AG09309 (cell line): Measurements from ENCODE around the gene CFAP251.

Experiments
- DNase-seq: peaks from one replicate; pipeline ENCODE4 v3.0.0-alpha.2; 2010; ENCODE audit warnings: low read depth
- H3K4me3 ChIP-seq: 2 replicates; pipeline ENCODE4 v1.5.1; 2011; ENCODE audit warnings: mild to moderate bottlenecking, low read depth, low read length, moderate library complexity; ENCODE audit not compliant: control insufficient read depth
- TF ChIP-seq, protein P1 (sequence below): IDR thresholded peaks from 2 replicates; pipeline ENCODE4 v1.5.1; 2011; ENCODE audit warnings: mild to moderate bottlenecking, low read depth, low read length, inconsistent platforms; ENCODE audit not compliant: insufficient read depth, control insufficient read depth; ENCODE audit errors: missing control alignments

CFAP251 gene

DNA sequence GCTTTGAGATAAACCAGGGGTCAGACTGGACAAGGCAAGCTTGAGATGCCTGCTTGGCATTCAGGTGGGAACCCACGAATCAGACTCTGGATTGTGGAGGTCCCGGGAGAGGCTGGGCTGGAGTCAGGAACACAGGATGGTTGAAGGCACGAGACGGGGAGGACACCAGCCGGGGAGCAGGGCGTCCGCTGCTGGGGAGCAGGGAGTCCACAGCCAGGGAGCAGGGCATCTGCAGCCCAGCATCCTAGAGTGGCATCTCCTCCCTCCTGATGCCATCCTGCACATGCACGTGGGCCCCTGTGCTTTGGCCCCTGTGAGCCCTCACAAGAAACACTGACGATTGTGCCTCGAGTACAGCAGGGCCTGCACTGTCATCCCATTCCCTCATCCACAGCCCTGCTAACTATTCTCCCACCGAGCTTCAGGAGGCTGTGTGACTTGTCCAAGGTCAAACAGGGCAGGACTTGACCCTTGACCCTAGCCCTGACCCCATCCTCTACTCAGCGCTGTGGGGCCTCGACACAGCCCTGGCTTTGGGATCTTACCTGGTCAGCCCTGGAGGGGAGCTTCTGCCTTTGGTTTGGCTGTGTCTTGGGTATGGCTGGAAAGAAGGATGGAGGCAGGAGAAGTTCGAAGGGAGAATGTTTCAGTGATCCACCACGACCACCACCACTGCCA is 45.1 kb downstream of the CFAP251 start:
- TF ChIP-seq, protein P1, sequence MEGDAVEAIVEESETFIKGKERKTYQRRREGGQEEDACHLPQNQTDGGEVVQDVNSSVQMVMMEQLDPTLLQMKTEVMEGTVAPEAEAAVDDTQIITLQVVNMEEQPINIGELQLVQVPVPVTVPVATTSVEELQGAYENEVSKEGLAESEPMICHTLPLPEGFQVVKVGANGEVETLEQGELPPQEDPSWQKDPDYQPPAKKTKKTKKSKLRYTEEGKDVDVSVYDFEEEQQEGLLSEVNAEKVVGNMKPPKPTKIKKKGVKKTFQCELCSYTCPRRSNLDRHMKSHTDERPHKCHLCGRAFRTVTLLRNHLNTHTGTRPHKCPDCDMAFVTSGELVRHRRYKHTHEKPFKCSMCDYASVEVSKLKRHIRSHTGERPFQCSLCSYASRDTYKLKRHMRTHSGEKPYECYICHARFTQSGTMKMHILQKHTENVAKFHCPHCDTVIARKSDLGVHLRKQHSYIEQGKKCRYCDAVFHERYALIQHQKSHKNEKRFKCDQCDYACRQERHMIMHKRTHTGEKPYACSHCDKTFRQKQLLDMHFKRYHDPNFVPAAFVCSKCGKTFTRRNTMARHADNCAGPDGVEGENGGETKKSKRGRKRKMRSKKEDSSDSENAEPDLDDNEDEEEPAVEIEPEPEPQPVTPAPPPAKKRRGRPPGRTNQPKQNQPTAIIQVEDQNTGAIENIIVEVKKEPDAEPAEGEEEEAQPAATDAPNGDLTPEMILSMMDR = no peak
- DNase-seq = no peak
- H3K4me3 ChIP-seq = no peak overlapping the region

DNA sequence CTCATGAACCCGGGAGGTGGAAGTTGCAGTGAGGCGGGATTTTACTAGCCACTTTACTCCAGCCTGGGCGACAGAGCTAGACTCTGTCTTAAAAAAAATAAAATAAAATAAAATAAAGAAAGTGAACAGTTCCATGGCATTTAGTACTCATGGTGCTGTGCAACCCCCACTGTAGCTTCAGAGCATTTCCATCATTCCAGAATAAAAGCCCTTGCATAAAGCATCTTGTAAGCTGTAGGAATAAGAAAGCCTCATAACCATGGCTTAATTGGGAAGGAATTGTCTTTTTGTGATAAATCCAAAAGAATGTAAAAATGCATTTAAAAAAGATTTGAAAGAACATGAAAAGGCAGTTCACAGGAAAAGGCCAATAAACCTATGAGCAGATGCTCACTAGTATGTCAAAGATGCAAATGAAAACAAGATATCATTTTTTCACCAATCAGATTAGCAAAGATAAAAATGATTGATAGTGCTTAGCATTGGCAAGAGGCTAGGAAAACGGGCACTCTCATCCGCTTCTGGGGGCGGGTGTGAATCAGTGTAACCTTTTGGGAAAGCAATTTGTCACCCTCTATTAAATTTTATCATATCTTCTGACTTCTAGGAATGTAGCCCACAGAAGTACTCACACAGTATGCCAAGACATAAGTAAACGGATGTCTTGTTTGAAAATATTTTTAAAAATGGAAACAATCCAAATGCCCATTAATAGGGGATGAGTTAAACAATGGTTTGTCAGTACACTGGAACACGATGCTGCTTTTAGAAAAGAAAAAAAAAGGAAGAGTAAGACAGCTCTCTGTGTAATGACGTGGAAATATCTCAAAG is 46.6 kb downstream of the CFAP251 start:
- TF ChIP-seq, protein P1 = no peak
- no peak overlapping the region for H3K4me3 ChIP-seq
- DNase-seq = peak; percentile 86

DNA sequence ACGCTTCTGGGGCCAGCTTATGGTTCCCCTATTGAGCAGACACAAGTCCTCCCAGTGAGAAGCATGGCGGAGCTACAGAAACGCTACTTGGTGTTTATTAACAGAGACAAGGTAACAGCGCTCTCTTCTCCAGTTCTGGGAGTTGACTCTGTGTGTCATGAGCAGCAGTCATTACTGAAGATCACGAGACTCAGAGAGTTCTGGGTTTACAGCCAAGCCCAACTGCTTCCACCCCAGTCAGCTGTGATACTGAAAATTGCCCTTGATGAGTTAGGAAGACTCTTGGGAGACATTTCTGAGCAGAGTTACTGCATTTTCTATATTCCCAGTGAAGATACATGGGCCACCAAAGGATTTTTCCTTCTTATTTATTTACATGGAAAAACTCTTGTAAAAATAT is 48.6 kb downstream of the CFAP251 start:
- H3K4me3 ChIP-seq = no peak overlapping the region
- TF ChIP-seq, protein P1 = no peak
- DNase-seq = no peak

DNA sequence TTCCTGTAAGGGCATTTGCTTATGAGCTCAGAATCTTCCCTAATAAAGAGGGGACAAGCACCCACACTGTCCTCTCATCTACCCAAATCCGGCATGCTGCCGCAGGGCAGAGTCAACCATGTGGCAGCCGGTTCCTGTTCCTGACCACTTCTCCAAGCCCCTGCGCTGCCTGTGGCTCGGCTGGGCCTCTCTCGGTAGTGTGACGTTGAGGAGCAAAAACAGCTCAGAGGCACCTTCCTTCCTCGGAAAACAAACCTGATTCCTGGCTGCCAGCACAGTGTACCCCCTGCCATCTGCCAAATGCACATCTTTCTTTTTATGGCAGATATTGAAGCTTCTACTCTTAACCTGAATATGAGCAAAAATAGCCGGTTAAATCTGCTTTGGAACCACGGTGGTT is 50.5 kb downstream of the CFAP251 start:
- DNase-seq = no peak
- TF ChIP-seq, protein P1 = no peak
- no peak overlapping the region for H3K4me3 ChIP-seq

DNA sequence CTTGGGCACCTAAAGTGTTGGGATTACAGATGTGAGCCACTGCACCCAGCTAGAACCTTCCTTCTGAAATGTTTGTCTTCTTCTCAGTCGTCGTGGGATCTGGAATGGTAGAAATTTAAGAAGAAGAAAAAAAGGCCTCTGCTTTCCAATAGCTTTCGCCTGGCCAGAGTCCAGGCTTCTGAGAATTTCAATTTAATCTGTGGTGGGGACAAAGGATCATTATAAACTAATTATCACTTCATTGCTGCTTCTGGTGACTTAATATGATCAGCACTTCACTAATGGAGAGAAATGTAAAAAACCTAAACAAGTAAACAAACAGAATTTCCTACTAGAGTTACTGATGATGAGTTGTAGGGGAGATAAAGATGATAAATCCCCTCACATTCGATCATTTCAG is 51.3 kb downstream of the CFAP251 start:
- H3K4me3 ChIP-seq = no peak overlapping the region
- TF ChIP-seq, protein P1 = no peak
- DNase-seq = no peak

DNA sequence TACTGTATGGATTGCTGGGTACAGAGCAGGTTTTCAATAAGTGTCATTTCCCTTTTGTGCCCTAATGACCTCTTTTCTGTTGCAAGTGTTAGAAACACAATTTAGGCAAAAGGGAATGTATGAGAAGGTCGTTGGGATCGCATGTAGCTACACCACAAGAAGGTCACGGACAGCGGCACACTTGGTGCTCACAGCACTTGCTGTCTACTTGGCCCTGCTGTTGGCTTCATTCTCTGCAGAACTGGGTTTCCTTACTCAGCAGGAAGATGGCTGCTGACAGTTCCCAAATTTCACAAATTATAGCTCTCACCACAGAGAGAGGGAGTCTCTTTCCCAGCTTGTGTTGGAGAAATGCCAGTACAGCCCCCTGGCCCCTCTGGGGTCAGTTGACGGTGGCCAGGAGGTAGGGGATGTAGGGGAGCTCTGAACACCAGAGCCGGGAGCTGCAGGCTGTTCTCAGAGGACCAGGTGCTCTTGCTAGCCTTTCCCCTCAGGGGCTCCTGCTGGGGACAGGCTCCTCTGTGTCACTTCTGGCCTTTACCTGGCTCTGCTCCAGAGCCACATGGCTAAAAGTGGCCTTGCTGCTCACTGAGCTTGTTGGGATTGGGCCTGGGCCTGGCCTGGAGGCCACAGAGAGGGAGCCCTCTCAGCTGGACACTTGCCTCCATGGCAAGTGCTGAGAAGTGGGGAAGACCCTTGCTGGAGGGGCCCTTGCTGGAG is 52.3 kb downstream of the CFAP251 start:
- H3K4me3 ChIP-seq = no peak overlapping the region
- no peak for DNase-seq
- TF ChIP-seq, protein P1 = no peak
